NCI-H1417 (cell line): ENCODE results near the gene TYW1B.
A peak's percentile ranks its signal among the peaks of the same experiment; 100 is the strongest.
"Not testable (repeated sequence)": the region's sequence is repeated elsewhere in the genome, so short reads cannot be mapped to it uniquely, and the experiment has no call there.

Source experiments
- DNase-seq, 3 experiments: peaks; one replicate each; lab custom pipeline; 2025; lab: John Stamatoyannopoulos, UW

The TYW1B gene

DNA sequence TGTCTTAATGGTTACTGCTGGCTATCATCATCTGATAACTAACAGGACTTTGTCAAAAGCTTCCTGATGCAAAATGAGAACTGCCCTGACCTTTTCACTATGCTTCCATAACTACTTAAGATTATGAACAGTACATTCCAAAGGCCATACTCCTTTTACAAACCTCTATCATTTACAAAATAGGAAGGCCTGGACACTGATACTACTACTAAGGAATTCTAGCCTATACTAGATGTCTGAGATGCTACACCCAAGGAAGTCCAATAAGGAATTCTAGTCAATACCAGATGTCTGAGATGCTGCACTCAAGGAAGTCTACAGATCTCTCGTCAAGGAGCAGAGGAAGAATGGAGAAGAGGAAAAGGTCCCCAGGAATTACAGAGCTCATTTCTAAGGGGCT lies 130.9 kb downstream of the TYW1B start:
- not testable (repeated sequence) for DNase-seq

DNA sequence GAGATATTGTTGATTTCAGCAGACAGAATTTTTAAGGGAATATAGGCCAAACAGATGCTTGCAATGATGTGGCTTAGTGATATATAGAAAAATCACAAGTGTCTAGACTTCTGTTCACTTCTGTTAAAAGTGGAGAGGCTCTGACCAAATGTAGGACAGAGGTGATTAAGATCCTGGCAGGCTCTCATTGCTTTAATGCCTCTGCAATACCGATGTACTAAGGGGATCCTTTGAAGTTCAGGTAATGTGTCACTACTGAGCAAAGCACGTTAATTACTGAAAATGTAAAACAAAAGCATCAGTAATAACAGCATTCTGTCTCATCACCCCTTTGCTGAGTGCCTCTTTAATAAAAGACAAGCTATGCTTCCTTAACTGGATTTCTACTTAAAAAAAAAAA lies 131.4 kb downstream of the TYW1B start:
- DNase-seq: not testable (repeated sequence)

DNA sequence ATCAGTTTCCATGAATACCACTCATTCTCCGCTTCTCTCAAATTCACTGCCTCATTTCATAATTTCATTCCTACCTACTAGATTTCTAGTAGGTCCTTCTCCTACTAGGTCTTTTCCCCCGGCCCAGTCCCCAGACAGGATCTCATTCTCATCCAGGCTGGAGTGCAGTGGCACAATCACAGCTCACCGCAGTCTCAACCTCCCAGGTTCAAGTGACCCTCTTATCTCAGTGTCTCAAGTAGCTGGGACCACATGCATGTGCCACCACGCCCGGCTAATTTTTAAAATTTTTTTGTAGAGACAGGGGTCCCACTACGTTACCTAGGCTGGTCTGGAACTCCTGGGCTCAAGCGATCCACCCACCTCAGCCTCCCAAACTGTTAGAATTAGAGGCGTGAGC lies 132.5 kb downstream of the TYW1B start:
- not testable (repeated sequence) for DNase-seq

DNA sequence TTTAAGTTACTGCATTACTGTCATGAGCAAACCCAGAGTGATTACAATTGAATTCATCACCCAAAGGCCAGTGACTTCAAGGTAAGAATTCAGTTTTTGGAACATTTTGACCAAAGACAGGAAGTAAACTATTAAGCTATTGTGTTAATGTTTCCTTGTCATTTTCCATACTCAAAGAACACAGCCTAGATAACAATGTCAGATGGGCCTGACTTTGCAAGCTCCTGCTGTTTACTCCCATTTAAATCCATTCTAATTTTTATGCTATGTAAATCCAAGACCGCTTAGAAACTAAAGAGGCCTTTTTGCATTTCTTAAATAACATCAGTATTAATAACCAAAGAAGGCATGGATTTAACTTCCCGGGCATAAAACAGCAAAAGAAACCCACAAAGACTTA lies 136.6 kb downstream of the TYW1B start:
- not testable (repeated sequence) for DNase-seq

DNA sequence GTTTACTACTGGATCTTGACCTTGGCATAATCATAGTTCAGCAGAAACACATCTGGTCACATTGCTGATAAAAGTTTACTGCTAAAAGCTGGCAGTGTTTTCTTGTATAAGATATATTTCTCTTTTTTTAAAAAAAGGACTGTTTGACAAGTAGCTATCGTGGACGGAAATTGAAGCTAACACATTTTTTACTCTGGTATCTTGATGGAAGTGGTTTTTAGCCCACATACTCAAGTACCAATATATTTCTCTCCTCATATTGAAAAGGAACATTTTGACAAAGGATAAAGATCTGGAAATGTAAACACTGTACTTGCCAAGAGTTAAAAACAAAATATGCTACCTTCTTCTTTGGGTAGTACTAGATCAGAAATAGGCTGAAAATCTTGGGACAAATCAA lies 137.8 kb downstream of the TYW1B start:
- DNase-seq: not testable (repeated sequence)

DNA sequence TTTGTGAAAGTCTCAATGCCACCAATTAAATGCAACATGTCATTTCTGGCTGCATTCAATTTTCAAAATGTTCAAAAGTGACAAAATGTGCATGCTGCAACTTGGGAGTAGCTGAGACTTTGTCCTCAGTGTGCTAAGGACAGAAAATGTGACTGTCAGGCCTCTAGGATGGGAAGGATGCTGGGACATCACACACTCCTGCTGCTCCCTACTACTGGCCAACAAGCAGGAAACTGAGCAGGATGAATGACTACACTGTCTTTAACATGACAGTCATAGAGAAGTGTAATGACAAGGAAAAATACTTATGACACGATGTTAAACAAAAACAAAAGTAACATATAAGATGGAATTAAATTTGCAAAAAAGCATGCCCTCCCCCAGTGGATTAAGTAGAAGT lies 138.7 kb downstream of the TYW1B start:
- not testable (repeated sequence) for DNase-seq

DNA sequence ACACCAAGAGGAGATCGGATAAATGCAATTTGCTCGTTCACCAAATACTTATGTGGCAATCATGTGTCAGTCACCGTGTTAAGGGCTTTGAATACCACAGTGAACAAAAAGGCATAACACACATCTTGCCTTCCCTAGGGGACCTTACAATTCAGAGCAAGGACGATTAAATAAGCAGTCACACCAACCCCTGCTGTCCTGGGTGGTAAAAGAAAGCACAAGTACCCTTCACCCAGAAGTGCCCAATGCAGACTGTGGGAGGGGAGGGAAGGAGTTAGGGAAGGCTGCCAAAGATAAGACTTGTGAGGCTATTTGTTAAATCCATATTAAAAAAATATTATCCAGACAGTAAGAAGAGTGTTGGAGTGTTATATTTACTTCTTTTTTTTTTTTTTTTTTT lies 146.8 kb downstream of the TYW1B start:
- DNase-seq: peak; percentile 2 to 59 (median 24)

DNA sequence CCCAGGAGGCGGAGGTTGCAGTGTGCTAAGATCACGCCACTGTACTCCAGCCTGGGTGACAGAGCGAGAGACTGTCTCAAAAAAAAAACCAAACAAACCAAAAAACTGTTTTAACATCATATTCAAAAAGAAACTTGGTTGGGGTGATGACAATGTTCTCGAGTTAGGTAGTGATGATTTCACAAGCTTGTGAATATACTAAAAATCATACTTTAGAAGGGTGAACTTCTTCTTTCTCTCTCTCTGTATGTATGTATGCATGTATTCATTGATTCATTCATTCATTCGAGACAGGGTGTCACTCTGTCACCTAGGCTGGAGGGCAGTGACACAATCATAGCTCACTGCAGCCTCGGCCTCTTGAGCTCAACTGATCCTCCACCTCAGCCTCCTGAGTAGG lies 151.1 kb downstream of the TYW1B start:
- DNase-seq: not testable (repeated sequence)

DNA sequence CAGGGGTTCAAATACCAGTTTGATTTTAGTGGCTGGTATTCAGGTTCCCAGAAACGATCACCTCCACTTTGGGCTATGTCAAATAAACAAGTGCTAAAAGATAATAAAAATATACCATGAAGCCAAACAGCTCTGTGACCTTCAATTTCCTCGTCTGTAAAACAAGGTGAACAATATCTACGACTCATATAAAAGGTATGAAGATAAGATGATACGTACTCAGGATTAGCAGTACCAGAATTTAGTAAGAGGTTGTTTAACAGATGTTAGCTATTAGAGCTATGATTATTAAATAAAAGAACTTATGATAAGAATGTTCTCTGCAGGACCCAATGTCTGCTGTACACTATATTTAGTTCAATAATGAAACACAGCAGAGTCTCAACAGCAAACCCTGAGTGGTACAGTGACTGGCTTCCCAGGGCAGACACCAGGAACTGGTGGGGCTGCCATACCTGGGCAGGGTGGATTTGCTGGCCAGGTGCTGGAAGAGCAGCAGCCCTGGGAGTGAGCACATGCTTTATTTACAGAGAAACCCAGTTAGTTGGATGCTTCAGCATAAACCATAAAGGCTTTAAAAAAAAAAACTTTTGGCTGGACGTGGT lies 151.8 kb downstream of the TYW1B start:
- not testable (repeated sequence) for DNase-seq

DNA sequence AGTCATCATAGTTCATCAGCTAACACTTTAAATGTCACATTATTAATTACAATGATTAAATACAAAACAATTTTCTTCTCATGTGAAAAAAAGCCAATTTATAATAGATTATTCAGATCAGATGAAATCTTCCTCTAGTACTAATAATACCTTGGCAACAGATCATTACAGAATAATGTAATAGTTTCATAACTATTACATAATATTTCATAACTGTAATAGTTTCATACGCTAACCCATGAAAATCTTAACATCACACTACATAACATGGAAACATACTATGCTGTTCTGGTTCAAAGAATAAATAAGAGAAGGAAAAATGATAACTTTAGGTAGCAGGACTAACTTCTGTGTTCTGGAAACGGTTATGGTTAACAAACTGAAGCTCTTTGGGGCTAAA lies 152.3 kb downstream of the TYW1B start:
- not testable (repeated sequence) for DNase-seq

DNA sequence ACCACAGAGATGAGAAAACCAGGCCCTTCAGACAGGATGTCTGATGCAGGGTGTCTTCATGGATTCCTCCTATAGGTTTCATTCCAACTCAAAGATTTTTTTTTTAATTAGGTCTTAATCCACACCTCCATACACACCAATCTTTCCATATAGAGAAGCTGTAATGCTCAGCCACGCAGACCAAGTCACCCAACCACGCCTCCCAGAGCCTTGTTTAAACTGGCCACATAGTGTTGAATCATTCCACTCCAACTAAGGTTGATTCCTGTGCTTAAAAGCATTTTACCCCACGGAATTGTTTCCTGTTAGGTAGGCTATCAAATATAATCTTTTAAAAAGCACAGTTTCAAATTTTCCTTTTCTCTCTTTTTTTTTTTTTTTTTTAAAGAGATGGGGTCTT lies 153.6 kb downstream of the TYW1B start:
- DNase-seq: no peak

DNA sequence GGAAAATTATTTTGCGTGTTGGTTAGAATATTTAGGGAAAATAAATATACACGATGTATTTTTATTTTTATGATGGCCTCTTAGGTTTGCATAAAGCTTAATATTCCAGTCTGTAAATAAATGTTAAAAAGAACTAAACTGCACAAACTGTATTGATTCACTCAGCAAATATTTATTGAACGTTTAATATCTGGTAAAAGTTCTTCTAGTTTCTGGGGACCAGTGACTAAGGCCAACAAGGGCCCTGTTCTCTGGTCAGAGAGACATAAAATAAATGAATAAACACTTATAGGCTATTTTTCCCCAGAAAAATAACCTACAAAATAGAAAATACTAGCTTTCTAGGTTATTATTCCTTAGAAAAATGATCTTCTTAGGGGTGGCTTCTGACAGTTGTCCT lies 157.2 kb downstream of the TYW1B start:
- DNase-seq: not testable (repeated sequence)

DNA sequence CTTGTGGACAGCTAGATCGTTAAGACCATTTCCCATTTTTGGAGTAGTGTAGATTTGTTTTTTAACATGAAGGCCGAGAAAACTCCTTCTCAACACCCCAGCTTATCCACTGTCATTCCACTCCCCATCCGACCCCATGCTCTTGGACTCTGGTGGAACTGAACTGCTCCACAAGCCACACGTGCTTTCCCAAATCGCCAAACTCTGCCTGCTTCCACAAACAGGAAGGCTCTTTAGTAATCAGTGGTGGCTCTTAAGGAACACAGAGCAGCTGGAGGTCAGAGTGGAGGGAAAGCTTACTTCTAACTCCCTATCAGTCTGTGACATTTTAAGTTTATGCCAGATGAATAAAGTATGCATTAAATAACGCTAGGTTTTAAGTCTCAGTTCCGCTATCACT lies 159.6 kb downstream of the TYW1B start:
- DNase-seq: not testable (repeated sequence)

DNA sequence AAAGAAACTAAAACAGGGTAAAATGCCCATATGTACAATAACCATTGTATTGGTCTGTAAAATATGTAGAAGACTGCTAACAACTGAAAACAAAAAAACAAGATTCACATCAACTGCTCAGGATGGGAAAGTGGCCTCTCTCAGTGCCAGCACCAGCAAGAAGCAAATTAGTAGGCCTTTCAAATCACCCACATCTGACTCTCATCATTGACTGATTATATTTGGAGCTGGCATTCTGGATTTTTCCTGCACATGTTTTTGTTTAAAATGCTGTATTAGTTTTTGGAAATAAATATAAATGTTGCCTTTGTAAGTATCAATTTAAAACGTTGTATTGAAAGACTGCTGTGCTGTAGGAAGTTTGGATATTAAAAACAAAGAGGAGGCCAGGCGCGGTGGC lies 161.0 kb downstream of the TYW1B start:
- not testable (repeated sequence) for DNase-seq

DNA sequence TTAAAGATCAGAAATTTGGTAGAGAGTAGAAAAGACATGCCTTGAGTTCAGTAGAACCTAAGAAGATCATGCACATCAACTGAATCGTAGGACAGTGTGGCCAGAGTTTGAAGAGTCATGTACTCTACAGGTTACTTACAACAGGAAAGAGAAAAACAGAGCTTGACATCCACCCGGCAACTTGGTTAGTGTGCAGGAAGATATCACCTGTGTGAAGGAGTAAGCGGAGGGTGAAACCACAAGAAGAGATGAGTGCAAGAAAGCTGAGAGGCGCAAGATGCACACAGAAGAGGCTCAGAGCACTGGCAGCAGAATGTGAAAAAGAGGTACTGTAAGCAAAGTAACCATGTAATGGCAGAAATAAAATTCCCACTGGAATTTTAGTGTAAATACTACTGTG lies 179.4 kb downstream of the TYW1B start:
- DNase-seq: not testable (repeated sequence)

DNA sequence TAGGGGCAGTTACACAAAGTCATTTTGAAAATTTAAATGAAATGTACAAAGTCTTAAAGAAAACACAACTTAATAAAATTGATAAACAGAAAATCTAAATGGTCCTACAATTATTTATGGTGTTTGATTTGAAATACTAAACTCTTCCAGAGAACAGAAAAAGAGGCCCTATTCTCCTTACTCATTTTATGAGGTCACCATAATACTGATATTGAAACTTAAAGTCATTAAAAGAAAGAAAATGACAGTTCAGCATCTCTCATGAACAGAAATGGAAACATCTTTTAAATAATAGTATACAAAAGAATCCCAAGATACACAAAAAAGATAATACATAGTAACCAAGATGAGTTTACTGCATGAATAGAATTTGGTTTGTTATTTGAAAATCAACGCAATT lies 184.3 kb downstream of the TYW1B start:
- DNase-seq: not testable (repeated sequence)

DNA sequence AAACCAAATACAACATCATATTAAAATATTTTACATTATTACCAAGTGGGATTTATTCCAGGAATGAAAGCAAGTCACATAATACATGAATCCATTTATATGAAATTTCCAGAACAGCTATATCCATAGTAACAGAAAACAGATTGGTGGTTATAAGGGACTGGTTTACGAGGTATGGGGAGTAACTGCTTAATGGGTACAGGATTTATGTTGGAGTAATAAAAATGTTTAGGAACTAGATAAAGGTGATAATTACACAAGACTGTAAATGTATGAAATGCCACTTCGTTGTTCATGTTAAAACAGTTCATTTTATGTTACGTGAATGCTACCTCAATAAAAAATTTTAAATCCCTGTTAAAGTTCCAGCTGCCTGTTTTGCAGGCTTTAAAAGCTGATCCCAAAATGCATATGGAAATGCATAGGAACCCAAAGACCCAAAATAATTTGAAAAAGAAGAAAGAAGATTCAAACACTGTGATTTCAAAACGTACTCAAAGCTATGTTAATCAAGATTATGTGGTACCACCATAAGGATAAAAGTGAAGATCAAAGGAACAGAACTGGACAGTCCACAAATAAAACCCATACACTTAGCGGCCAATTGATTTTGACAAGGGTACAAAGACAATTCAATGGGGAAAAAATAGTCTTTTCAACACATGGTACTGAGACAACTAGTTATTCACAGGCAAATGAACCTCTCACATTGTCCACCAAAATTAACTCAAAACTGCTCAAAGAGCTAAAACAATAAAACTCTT lies 186.3 kb downstream of the TYW1B start:
- DNase-seq: not testable (repeated sequence)

DNA sequence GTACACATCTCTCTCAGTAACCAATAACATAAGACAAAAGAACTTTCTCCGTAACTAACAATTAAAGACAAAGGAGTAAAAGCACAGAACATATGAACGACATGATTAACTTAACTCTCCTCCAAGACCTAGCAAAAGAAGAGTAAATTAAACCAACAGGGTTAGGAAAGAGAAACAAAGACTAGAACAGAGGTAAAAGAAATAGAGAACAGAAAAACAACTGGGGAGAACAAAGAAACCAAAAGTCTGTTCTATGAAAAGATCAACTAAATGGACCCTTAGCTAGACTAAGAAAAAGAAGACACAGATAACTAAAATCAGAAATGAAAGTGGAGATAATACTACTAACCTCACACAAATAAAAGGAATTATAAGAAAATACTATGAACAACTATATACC lies 187.3 kb downstream of the TYW1B start:
- not testable (repeated sequence) for DNase-seq

DNA sequence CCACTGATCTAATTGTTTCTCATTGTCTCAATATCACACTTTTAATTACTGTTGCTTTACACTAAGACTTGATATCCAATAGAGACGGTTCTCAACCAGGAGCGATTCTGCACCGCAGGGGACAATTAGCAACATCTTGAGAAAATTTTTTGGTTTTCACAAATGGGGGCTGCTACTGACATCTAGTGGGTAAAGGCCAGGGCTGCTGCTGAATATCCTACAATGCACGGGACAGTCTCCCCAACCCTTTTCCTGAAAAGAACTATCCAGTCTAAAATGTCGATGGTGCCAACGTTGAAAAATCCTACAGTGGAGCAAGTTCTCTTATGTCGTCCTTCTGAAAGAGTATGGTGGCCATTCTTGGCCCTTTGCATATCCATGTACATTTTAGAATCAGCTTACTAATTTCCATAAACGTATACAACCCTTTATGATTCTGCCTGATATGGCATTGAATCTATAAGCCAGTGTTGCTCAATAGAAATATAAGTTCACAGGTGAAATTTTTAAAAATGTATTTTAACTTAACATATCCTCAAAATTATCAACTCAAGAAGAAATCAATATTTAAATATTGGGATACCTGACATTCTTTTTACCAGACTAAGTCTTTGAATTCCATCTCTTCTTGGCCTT lies 192.6 kb downstream of the TYW1B start:
- not testable (repeated sequence) for DNase-seq

DNA sequence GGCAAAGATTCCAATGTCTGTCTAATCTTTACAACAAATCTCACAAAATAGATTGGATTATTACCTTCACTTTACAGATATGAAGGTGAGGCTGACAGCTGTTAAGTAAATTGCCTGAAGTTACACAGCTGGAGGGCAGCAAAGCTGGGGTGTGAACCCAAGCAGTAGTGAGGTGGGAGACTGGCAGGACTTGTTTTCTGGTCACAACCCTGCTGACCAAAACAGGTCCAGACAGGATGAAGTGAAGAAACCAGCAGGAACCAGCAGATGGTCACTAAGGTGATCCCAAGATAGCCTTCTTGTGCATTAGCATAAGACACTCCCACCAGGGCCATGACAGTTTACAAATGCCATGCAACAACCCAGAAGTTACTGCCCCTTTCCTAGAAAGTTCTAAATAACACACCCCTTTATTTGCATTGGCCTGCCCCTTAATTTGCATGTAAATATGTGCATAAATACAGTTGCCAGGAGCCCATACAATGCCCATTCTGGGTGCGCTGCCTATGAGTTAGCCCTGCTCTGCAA lies 195.2 kb downstream of the TYW1B start:
- DNase-seq: peak in 1 of 3 experiments; percentile 51

DNA sequence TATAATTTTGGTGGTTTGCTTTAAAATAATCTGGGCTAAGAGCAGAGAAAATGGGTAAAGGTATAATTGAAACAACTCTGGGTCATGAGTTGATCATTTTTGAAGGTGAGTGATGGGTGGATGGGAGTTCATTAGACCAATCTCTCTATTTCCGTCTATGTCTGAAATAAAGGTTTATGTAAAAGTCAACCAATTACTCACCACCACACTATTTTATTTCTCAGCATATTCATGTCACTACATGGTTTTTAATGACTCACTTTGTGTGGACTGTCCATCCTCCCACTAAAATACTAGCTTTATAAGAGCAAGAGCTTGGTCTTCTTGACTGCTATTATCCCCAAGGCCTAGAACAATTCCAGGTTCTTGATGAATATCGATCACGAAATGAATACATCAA lies 199.6 kb downstream of the TYW1B start:
- not testable (repeated sequence) for DNase-seq

DNA sequence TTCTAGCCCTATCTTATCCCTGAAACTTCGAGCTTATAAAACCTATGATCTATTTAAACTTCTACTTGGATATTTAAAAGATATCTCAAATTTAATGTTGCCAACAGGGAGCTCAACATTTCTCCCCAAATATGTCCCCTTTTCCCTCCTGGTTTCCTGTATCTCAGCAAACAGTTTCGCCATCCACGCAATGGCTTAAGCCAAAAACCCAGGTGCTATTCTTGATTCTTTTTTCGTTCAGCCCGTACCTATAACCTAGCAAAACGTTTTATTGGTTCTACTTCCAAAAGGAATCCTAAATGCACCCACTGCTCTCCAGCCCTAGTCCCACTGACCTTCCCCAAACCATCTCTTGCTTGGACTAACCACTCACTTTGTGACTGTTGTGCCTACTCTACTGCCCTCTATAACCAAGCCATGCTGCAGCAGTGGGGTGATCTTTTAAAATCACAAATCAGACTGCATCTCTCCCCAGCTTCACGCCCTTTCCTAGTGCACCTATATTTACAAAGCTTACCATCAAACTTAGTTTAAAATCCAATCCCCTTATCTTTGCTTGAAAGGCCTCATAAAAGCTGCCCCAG lies 201.5 kb downstream of the TYW1B start:
- not testable (repeated sequence) for DNase-seq
